GM23338 (cell line): ENCODE results near the gene USP35. TPM values are rescaled to one million over a fixed set of nuclear protein-coding genes. Genes with fewer than 3 reads are reported as not detected.
A peak's percentile ranks its signal among the peaks of the same experiment; 100 is the strongest.

Experiments used
- ATAC-seq: fragments of 200-7000 bp; cut with Tn5 transposase; 3 replicates; pipeline ENCODE4 v1.9.1; 2020
- DNase-seq: peaks from one replicate; pipeline ENCODE4 v3.0.0-alpha.2; 2015; ENCODE audit warnings: low spot score
- H2AFZ ChIP-seq: fragments of 200-600 bp; sonication (generic); 2 replicates; pipeline ENCODE4 v1.8.0; 2016; ENCODE audit warnings: antibody characterized with exemption, mild to moderate bottlenecking, moderate library complexity
- H3F3A ChIP-seq: fragments of 200-600 bp; sonication (generic); replicated peaks from 2 replicates; pipeline ENCODE4 v1.8.0; 2017; ENCODE audit warnings: antibody characterized with exemption, mixed run types, low read depth
- H3K27ac ChIP-seq: fragments of 200-600 bp; sonication (generic); 2 replicates; pipeline ENCODE4 v1.6.1; 2016; ENCODE audit warnings: low read depth
- H3K27me3 ChIP-seq: fragments of 200-600 bp; sonication (generic); 2 replicates; pipeline ENCODE4 v1.8.0; 2016; ENCODE audit warnings: mild to moderate bottlenecking, mixed run types, moderate library complexity; ENCODE audit not compliant: insufficient read depth
- H3K36me3 ChIP-seq: fragments of 200-600 bp; sonication (generic); 2 replicates; pipeline ENCODE4 v1.8.0; 2016; ENCODE audit warnings: mild to moderate bottlenecking; ENCODE audit not compliant: insufficient read depth
- H3K4me1 ChIP-seq: fragments of 200-600 bp; sonication (generic); 2 replicates; pipeline ENCODE4 v1.8.0; 2016; ENCODE audit warnings: mild to moderate bottlenecking, moderate library complexity; ENCODE audit not compliant: insufficient read depth
- H3K4me2 ChIP-seq: fragments of 200-600 bp; sonication (generic); 2 replicates; pipeline ENCODE4 v1.7.1; 2017; ENCODE audit warnings: mixed run types
- H3K4me3 ChIP-seq: fragments of 200-600 bp; sonication (generic); 2 replicates; pipeline ENCODE4 v1.6.1; 2016; ENCODE audit warnings: mixed run types
- H3K79me2 ChIP-seq: fragments of 200-600 bp; sonication (generic); replicated peaks from 2 replicates; pipeline ENCODE4 v1.8.0; 2017; ENCODE audit warnings: mild to moderate bottlenecking; ENCODE audit not compliant: insufficient read depth
- H3K9me2 ChIP-seq: fragments of 200-600 bp; sonication (generic); 2 replicates; pipeline ENCODE4 v1.8.0; 2017; ENCODE audit not compliant: insufficient read depth
- H4K20me1 ChIP-seq: fragments of 200-600 bp; sonication (generic); replicated peaks from 2 replicates; pipeline ENCODE4 v1.8.0; 2017; ENCODE audit warnings: mild to moderate bottlenecking; ENCODE audit not compliant: insufficient read depth
- H3K27ac Mint-ChIP-seq: 2 replicates; pipeline ENCODE4 v1.8.0; 2020; ENCODE audit warnings: inconsistent platforms, mild to moderate bottlenecking, moderate library complexity, mixed read lengths
- H3K27me3 Mint-ChIP-seq: 3 replicates; pipeline ENCODE4 v1.8.0; 2022; ENCODE audit warnings: low read depth, mild to moderate bottlenecking, moderate library complexity, mixed read lengths, inconsistent platforms; ENCODE audit not compliant: insufficient read depth, poor library complexity
- H3K36me3 Mint-ChIP-seq: 3 replicates; pipeline ENCODE4 v1.8.0; 2021; ENCODE audit warnings: low read depth, mild to moderate bottlenecking, inconsistent platforms, moderate library complexity, mixed read lengths
- H3K4me1 Mint-ChIP-seq: 3 replicates; pipeline ENCODE4 v1.8.0; 2020; ENCODE audit warnings: mild to moderate bottlenecking, inconsistent platforms, mixed read lengths
- H3K4me3 Mint-ChIP-seq: 3 replicates; pipeline ENCODE4 v1.8.0; 2021; ENCODE audit warnings: moderate library complexity, mild to moderate bottlenecking, inconsistent platforms, mixed read lengths
- H3K9me3 Mint-ChIP-seq: 3 replicates; pipeline ENCODE4 v1.8.0; 2020; ENCODE audit warnings: moderate library complexity, mild to moderate bottlenecking, inconsistent platforms, mixed read lengths
- CREB1 ChIP-seq: fragments of 250-450 bp; sonication (Bioruptor Pico); IDR thresholded peaks from 2 replicates; pipeline ENCODE4 v1.5.0; 2020; ENCODE audit warnings: low read depth, mild to moderate bottlenecking, moderate library complexity
- EZH2 ChIP-seq: fragments of 200-600 bp; sonication (generic); IDR thresholded peaks from one replicate; pipeline ENCODE4 v1.8.0; 2017; ENCODE audit warnings: antibody characterized with exemption, mild to moderate bottlenecking, low read depth; ENCODE audit not compliant: unreplicated experiment
- EZH2phosphoT487 ChIP-seq: fragments of 200-600 bp; sonication (generic); IDR thresholded peaks from one replicate; pipeline ENCODE4 v1.8.1; 2018; ENCODE audit warnings: antibody characterized with exemption; ENCODE audit not compliant: unreplicated experiment
- JUNB ChIP-seq: IDR thresholded peaks from one replicate; pipeline ENCODE4 v1.6.1; 2016; ENCODE audit warnings: antibody characterized with exemption; ENCODE audit not compliant: unreplicated experiment
- NANOG ChIP-seq: IDR thresholded peaks from 2 replicates; pipeline ENCODE4 v1.6.1; 2016; ENCODE audit warnings: antibody characterized with exemption, borderline replicate concordance
- POLR2AphosphoS5 ChIP-seq: IDR thresholded peaks from 2 replicates; pipeline ENCODE4 v1.6.1; 2016; ENCODE audit warnings: antibody characterized with exemption, low read depth
- STAT1 ChIP-seq: IDR thresholded peaks from one replicate; pipeline ENCODE4 v1.6.1; 2016; ENCODE audit warnings: antibody characterized with exemption; ENCODE audit not compliant: unreplicated experiment
- ZNF114 ChIP-seq: fragments of 250-450 bp; sonication (Bioruptor Pico); IDR thresholded peaks from 2 replicates; pipeline ENCODE4 v1.5.0; 2020; ENCODE audit warnings: mild to moderate bottlenecking, moderate library complexity
- ZNF331 ChIP-seq: fragments of 250-450 bp; sonication (Bioruptor Pico); IDR thresholded peaks from 2 replicates; pipeline ENCODE4 v1.5.0; 2020; ENCODE audit warnings: low read depth, mild to moderate bottlenecking, moderate library complexity
- polyA plus RNA-seq: library from polyadenylated mRNA; unstranded; fragments of >200 nt; fragmentation: Nextera tagmentation; extraction: Ambion mirVana; gene quantifications from 2 replicates; pipeline ENCODE4 v1.2.1, GENCODE V29; 2016
- total RNA-seq: library from RNA; depleted of rRNA; stranded (reverse); fragments of >200 nt; shearing (Covaris generic); gene quantifications from 2 replicates; pipeline ENCODE4 v1.2.3, GENCODE V29; 2014
- TF ChIP-seq, protein P1 (sequence below), 2 experiments: fragments of 200-600 bp in 1 of 2; sonication (generic) in 1 of 2; conservative IDR thresholded peaks; 2 replicates each; pipeline versions ENCODE4 v1.5.1 to v1.6.1; 2016 to 2017; ENCODE audit warnings: antibody characterized with exemption in 2 of 2, low read depth in 2 of 2, mild to moderate bottlenecking in 2 of 2, moderate library complexity in 1 of 2
- TF ChIP-seq, protein P2 (sequence below): IDR thresholded peaks from 2 replicates; pipeline ENCODE4 v1.6.1; 2016; ENCODE audit warnings: antibody characterized with exemption
- TF ChIP-seq, protein P3 (sequence below): fragments of 250-450 bp; sonication (Bioruptor Pico); IDR thresholded peaks from 2 replicates; pipeline ENCODE4 v1.5.0; 2020; ENCODE audit warnings: mild to moderate bottlenecking, moderate library complexity
- TF ChIP-seq, protein P4 (sequence below): IDR thresholded peaks from one replicate; pipeline ENCODE4 v1.6.1; 2018; ENCODE audit warnings: antibody characterized with exemption; ENCODE audit not compliant: unreplicated experiment

USP35 gene
- total and polyA plus RNA-seq, 2 experiments from 2014 or later: 2.5 to 10.7 TPM

DNA sequence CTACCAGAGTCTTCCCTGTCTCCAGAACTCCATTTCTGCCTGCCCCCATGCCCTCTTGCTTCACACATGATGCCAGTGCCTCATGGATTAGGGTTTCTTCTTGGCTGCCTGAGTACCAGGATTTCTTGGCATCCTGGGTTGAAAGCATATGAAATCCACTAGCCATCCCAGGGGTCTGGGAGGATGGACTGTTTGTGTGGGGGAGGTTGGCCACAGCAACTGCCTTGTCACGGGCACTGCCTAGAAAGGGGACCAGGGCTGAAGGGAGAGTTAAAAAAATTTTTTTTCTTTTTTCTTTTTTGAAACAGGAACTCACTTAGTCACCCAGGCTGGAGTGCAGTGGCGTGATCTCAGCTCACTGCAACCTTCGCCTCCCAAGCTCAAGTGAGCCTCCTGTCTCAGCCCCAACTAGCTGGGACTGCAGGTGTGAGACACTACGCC, 4.2 kb downstream of the USP35 start:
- Mint-ChIP-seq H3K4me1 (peaks cover 10% of the 10 kb centered on the region), H3K27me3 (peaks cover 13% of the 10 kb centered on the region), H3K4me3 (no peak overlapping the region), H3K27ac (0 out of 2 replicates have a peak overlapping the region, but pooled peaks have one; percentile 6), H3K36me3 (no peaks in the 10 kb centered on the region; the same call in 2 of the 3 replicates), H3K9me3 (no peaks in the 10 kb centered on the region)
- Histone ChIP-seq H3K4me1 (peaks cover 8% of the 10 kb centered on the region; the same call in 1 of the 2 replicates), H3K9me2 (no peaks in the 10 kb centered on the region), H3K79me2 (no peaks in the 10 kb centered on the region), H3F3A (0 out of 2 replicates have a peak, but pooled peaks cover 5% of the 10 kb centered on the region), H3K36me3 (no peaks in the 10 kb centered on the region), H4K20me1 (no peaks in the 10 kb centered on the region), H3K4me3 (no peak overlapping the region), H3K4me2 (no peak overlapping the region), H2AFZ (no peak overlapping the region), H3K27ac (no peak overlapping the region), H3K27me3 (no peaks in the 10 kb centered on the region)
- no peak for DNase-seq
- ATAC-seq: no peak
- TF ChIP-seq EZH2 (no peak), CREB1 (CRISPR knock-in tag) (no peak), POLR2AphosphoS5 (no peak), NANOG (no peak), EZH2phosphoT487 (no peak), STAT1 (no peak), ZNF331 (CRISPR knock-in tag) (no peak), JUNB (no peak), ZNF114 (CRISPR knock-in tag) (no peak)
- TF ChIP-seq, protein P1, sequence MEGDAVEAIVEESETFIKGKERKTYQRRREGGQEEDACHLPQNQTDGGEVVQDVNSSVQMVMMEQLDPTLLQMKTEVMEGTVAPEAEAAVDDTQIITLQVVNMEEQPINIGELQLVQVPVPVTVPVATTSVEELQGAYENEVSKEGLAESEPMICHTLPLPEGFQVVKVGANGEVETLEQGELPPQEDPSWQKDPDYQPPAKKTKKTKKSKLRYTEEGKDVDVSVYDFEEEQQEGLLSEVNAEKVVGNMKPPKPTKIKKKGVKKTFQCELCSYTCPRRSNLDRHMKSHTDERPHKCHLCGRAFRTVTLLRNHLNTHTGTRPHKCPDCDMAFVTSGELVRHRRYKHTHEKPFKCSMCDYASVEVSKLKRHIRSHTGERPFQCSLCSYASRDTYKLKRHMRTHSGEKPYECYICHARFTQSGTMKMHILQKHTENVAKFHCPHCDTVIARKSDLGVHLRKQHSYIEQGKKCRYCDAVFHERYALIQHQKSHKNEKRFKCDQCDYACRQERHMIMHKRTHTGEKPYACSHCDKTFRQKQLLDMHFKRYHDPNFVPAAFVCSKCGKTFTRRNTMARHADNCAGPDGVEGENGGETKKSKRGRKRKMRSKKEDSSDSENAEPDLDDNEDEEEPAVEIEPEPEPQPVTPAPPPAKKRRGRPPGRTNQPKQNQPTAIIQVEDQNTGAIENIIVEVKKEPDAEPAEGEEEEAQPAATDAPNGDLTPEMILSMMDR (conservative IDR thresholded peaks at IDR 0.05; ENCODE audit: low read depth in 2 of 2): no peak
- TF ChIP-seq, protein P2, sequence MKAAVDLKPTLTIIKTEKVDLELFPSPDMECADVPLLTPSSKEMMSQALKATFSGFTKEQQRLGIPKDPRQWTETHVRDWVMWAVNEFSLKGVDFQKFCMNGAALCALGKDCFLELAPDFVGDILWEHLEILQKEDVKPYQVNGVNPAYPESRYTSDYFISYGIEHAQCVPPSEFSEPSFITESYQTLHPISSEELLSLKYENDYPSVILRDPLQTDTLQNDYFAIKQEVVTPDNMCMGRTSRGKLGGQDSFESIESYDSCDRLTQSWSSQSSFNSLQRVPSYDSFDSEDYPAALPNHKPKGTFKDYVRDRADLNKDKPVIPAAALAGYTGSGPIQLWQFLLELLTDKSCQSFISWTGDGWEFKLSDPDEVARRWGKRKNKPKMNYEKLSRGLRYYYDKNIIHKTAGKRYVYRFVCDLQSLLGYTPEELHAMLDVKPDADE: no peak
- TF ChIP-seq, protein P3, sequence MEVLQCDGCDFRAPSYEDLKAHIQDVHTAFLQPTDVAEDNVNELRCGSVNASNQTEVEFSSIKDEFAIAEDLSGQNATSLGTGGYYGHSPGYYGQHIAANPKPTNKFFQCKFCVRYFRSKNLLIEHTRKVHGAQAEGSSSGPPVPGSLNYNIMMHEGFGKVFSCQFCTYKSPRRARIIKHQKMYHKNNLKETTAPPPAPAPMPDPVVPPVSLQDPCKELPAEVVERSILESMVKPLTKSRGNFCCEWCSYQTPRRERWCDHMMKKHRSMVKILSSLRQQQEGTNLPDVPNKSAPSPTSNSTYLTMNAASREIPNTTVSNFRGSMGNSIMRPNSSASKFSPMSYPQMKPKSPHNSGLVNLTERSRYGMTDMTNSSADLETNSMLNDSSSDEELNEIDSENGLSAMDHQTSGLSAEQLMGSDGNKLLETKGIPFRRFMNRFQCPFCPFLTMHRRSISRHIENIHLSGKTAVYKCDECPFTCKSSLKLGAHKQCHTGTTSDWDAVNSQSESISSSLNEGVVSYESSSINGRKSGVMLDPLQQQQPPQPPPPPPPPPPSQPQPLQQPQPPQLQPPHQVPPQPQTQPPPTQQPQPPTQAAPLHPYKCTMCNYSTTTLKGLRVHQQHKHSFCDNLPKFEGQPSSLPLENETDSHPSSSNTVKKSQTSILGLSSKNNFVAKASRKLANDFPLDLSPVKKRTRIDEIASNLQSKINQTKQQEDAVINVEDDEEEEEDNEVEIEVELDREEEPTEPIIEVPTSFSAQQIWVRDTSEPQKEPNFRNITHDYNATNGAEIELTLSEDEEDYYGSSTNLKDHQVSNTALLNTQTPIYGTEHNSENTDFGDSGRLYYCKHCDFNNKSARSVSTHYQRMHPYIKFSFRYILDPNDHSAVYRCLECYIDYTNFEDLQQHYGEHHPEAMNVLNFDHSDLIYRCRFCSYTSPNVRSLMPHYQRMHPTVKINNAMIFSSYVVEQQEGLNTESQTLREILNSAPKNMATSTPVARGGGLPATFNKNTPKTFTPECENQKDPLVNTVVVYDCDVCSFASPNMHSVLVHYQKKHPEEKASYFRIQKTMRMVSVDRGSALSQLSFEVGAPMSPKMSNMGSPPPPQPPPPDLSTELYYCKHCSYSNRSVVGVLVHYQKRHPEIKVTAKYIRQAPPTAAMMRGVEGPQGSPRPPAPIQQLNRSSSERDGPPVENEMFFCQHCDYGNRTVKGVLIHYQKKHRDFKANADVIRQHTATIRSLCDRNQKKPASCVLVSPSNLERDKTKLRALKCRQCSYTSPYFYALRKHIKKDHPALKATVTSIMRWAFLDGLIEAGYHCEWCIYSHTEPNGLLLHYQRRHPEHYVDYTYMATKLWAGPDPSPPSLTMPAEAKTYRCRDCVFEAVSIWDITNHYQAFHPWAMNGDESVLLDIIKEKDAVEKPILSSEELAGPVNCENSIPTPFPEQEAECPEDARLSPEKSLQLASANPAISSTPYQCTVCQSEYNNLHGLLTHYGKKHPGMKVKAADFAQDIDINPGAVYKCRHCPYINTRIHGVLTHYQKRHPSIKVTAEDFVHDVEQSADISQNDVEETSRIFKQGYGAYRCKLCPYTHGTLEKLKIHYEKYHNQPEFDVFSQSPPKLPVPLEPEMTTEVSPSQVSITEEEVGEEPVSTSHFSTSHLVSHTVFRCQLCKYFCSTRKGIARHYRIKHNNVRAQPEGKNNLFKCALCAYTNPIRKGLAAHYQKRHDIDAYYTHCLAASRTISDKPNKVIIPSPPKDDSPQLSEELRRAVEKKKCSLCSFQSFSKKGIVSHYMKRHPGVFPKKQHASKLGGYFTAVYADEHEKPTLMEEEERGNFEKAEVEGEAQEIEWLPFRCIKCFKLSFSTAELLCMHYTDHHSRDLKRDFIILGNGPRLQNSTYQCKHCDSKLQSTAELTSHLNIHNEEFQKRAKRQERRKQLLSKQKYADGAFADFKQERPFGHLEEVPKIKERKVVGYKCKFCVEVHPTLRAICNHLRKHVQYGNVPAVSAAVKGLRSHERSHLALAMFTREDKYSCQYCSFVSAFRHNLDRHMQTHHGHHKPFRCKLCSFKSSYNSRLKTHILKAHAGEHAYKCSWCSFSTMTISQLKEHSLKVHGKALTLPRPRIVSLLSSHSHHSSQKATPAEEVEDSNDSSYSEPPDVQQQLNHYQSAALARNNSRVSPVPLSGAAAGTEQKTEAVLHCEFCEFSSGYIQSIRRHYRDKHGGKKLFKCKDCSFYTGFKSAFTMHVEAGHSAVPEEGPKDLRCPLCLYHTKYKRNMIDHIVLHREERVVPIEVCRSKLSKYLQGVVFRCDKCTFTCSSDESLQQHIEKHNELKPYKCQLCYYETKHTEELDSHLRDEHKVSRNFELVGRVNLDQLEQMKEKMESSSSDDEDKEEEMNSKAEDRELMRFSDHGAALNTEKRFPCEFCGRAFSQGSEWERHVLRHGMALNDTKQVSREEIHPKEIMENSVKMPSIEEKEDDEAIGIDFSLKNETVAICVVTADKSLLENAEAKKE (CRISPR knock-in tag): no peak
- TF ChIP-seq, protein P4, sequence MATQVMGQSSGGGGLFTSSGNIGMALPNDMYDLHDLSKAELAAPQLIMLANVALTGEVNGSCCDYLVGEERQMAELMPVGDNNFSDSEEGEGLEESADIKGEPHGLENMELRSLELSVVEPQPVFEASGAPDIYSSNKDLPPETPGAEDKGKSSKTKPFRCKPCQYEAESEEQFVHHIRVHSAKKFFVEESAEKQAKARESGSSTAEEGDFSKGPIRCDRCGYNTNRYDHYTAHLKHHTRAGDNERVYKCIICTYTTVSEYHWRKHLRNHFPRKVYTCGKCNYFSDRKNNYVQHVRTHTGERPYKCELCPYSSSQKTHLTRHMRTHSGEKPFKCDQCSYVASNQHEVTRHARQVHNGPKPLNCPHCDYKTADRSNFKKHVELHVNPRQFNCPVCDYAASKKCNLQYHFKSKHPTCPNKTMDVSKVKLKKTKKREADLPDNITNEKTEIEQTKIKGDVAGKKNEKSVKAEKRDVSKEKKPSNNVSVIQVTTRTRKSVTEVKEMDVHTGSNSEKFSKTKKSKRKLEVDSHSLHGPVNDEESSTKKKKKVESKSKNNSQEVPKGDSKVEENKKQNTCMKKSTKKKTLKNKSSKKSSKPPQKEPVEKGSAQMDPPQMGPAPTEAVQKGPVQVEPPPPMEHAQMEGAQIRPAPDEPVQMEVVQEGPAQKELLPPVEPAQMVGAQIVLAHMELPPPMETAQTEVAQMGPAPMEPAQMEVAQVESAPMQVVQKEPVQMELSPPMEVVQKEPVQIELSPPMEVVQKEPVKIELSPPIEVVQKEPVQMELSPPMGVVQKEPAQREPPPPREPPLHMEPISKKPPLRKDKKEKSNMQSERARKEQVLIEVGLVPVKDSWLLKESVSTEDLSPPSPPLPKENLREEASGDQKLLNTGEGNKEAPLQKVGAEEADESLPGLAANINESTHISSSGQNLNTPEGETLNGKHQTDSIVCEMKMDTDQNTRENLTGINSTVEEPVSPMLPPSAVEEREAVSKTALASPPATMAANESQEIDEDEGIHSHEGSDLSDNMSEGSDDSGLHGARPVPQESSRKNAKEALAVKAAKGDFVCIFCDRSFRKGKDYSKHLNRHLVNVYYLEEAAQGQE: no peak
